Stimulated activated CD8-positive, alpha-beta memory T cell treated with anti-CD3 and anti-CD28 coated beads, Interleukin-15, amount 100 ng/mL, for 24 hours (primary cell): ENCODE measurements around the gene RFX5.

Source experiments
- DNase-seq: peaks from one replicate; pipeline ENCODE4 v3.0.0-alpha.2; 2020; ENCODE audit warnings: low read depth

RFX5 gene

DNA sequence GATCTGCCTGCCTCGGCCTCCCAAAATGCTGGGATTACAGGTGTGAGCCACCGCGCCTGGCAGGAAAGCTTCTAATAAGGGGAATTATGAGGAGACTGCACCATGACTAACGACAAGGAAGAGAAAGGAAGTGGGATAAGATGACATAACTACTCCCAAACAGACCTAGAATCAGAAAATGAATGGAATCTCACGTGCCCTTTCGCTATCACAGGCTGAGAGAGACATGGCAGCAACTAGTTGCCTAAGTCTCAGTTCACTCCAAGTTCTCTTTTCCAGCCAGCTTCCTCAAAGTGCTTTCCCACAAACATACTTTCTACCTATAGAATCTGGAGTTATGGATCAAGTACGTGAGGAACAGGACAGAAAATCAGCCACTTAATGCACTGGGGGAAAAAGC is 21.8 kb downstream of the RFX5 start:
- DNase-seq: no peak

GRCh38 chr1:151324390-151324930 is 22.6 kb downstream of the RFX5 start:
- no peak for DNase-seq

DNA sequence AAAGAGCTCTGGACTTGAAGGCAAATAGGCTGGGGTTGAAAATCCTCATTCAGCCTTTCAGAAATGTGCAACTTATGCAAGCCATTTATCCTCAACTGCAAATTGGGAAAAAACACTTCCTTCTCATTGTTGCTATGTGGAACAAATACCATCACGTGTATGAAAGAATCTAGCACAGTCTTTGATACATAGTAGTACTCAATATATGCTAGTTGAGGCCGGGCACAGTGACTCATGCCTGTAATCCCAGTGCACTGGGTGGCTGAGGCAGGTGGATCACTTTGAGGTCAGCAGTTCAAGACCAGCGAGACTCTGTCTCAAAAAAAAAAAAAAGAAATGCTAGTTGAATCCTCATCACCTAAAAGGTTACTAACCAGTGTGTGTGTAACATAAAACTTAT is 28.1 kb downstream of the RFX5 start:
- no peak for DNase-seq

DNA sequence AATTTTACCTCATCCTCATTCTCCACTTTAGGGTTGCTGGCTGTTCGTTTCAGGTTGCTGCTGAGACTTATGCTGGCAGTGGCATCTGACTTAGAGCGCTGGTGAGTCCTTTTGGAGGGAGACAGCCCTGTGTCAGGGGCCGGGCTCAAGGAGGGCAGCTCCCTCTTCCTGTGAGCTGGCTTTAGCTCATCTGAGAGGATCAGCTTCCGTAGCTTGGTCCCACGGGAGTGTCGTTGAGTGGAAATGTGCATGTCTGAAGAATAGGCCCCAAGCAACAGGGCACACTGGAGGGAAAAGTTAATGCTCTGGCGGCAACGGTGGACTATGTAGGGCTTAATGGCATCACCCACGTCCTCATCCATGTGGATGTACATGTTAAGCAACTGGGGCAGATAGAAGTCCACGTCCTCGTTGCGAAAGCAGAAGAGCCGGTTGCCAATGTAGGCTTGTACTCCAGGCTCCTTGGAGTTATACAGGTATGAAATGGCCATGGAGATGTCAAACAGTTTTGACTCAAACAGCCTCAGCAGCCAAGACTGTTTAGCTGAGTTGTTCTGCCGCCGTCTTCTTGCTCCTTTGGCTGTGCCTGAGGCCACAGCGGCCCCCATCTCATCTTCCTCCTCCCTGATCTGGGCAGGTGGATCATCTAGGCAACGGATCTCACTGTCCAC is 31.4 kb downstream of the RFX5 start:
- DNase-seq: no peak

DNA sequence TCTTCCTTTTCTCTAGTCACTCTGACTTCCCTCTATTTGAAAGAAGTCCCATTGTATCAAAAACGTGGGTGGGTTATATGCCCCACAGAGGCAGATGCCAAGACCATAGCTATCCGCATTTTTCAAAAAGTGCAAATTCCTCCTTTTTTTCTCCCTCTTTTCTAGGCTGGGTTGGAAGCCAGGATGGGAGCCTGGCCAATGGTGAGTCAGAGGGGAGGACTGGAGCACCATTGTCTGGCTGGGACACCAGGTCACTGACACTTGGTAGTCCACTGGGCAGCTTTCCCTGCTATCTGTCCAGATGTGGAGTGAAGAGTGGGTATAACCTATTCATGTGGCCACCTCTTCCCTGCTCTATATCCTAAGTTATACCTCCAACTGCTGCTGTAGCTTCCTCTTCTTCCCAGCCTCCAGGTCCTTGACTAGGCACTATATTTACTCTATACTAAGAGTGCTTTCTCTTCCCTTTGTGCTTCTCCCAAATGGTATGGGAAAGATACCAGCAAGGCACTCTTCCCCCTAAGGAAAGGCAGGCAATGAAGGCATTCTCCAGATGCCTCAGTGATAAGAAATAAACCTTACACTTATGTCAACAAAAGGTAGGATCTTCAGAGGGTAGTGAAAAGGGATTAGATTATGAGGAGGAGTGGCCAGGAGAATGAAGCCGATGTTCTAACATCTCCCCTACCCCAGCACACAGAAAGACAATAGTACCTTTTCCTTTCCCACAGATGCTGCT is 32.7 kb downstream of the RFX5 start:
- no peak for DNase-seq

GRCh38 chr1:151313501-151313900 is 33.6 kb downstream of the RFX5 start:
- no peak for DNase-seq

- no peak for DNase-seq
Measured at GRCh38 chr1:151312826-151313225, 34.2 kb downstream of the RFX5 start.

GRCh38 chr1:151312411-151312810 is 34.6 kb downstream of the RFX5 start:
- DNase-seq: no peak

DNA sequence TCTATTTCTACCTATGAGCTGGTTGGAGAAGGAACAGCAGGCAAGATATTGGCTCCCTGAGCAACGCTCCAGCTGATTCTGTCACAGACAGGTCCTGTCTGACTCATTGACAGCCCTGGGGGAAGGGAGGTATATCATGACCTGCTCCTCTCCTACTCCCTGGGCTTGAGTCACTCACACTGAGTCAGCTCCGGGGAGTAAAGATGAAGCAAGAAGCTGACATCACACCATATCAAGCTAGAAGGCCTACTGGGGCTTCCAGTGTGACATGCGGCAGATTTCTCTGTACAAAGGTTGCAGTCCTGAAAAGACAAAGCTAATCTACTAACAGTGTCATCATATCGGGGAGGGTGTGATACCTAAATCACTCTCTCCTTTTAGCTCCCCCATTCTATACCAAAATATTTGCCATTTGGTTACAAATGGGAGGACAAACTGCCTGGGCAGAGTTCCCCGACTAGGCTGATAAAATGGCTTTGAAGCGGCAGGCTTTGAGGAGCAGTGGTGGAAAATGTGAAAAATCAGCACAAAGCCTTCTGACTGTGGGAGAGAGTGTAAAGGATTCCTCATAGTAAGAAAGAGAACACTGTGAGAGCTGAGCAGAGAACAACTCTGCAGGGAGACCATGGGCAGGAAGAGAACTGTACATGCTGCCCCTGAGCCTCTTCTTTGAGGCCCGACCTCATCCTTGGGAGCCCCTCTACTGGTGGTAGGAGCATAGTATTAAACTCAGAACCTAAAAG is 35.3 kb downstream of the RFX5 start:
- no peak for DNase-seq

GRCh38 chr1:151311011-151311410 is 36.0 kb downstream of the RFX5 start:
- no peak for DNase-seq

DNA sequence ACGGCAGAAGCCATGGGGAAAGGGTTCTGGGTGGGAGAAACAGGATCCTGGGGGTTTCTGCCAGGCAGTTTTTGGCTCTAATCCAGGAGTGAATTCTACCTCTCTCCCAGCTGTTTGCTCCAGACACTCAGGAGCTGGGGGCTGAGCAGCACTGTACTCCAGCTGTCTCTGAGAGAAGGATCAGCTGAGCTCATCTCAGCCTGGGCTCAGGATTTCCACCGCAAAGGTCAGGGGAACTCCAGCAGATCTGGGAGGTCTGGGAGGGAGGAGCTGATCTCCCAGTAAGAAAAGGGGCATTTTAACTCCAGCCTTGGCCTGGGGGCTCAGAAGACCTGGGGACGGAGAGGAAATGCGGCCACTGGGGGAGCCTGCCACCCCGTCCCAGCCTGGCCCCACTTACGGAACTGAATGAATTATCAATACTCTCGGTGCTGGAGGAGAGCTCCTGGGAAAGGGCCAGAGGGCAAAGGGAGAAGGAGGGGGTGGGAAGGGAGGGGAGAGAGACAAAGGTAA is 37.2 kb downstream of the RFX5 start:
- DNase-seq: no peak

DNA sequence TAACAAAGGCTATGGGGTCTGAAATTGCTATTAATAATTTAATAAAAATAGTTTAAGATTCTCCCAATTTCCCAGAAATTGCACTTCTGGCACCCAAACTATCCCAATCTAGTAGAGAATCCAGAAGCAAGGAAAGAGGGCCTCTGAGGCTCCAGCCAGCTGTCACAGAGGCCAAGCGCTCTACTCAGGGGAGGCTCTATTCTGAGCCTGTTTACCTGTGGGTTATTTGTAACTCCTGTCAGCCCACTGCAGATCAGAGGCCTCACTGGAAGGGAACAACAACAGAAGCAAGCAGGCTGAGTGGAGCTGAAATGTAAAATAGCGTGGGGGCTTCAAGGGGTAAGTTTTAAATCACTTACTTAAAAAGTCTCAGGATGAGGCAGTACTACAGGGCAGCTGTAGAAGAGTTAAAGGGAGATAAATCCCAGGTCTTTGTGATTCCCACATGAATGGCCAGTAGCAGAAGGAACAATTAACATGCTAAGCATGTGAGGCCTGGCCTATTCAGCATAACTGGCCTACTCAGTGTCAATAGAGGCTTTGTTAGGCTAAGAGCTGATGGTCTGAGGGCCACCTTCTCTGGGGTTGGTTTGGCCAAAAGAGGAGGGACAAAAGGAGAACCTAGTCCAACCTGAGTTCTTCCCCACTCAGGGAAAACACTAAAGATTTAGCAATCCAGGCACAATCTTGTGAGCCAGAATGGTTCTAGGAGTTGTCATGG is 52.1 kb downstream of the RFX5 start:
- no peak for DNase-seq

DNA sequence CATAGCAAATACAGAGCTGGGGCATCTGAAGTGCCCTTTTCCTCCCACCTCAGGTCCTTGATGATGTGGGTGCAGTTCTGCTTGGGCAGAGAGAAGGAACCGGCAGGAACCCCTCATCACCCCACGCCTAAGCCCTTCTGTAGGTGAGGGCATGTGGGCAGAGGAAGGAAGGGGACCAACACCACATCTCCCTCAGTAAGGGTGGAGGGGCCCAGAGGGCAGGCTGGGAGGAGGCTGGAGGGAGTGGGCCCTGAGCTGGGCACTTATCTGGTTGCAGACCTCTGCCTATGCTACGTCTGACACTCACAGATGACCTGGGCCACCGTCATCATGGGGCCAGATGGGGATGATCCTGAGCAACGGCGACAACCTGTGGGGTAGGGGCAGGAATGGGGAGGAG is 54.0 kb downstream of the RFX5 start:
- DNase-seq: no peak

DNA sequence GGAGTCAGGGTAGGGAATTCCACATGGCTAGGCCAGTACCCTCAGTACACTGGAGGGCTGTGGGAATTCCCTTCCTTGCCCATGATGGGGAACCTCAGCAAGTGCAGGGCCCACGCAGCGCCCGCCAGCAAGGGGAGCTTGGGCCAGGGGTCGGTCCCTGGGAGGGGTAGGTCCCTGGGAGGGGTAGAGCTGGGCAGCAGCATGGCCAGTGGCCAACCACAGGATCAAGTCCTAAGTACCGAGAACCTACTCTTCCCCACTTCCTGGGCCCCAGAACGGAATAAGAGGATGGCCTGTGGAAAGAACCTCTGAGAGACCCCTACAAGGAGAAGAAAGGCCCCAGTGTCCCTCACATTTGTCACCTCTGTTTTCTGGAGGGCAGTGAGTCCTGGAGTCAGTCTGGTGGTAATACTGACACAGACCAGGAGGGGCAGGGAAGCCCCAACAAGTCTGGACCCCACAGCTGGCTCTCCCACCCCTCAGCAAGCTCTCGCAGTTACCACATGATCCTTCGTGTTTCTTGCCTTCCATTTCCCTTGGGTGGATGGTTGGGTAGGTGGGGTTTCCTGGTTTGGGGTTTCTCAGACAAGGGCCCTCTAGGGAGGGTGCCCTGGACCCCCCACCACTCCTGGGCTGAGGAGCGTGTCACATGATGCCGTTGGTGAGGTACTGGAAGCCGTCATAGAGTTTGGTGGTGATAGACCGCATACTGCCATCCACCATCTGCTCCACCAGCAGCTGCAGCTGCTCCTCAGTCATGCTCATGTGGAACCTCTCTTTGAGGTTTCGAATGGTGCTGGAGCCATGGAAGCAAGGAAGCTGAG is 54.6 kb downstream of the RFX5 start:
- DNase-seq: no peak

DNA sequence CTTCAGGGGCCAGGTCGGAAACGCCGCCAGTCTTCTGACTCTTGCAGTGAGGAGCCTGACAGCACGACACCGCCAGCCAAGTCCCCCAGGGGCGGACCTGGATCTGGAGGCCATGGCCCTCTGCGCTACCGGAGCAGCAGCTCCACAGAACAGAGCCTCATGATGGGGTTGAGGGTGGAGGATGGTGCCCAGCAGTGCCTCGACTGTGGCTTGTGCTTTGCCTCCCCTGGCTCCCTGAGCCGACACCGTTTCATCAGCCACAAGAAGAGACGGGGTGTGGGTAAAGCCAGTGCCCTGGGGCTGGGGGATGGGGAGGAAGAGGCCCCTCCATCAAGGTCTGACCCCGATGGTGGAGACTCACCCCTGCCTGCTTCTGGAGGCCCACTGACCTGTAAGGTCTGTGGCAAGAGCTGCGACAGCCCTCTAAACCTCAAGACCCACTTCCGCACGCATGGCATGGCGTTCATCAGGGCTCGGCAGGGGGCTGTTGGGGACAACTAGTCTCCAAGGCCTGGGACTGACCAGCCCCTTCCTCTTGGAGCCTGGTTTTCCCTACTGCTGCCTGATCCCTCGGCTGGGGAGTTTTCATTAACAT is 56.2 kb downstream of the RFX5 start:
- DNase-seq: no peak
